Lower lobe of right lung (tissue), 2 donors: ENCODE data around the gene B3GAT2. TPM values are rescaled to one million over a fixed set of nuclear protein-coding genes. Genes with fewer than 3 reads are reported as not detected.

Source experiments
- ATAC-seq, 2 donors: fragments of 200-7000 bp; cut with Tn5 transposase; one replicate each; pipeline ENCODE4 v1.9.1; 2020 to 2022; ENCODE audit warnings: mild to moderate bottlenecking in 2 of 2, moderate library complexity in 2 of 2
- DNase-seq: peaks from one replicate; pipeline ENCODE4 v3.0.0-alpha.2; 2020
- H3K27ac ChIP-seq: fragments of 200-600 bp; one replicate; pipeline ENCODE4 v1.8.0; 2022
- H3K27me3 ChIP-seq: fragments of 200-600 bp; one replicate; pipeline ENCODE4 v1.8.0; 2022; ENCODE audit warnings: low read depth
- H3K36me3 ChIP-seq: fragments of 200-600 bp; one replicate; pipeline ENCODE4 v1.8.0; 2022; ENCODE audit warnings: mild to moderate bottlenecking
- H3K4me1 ChIP-seq: fragments of 200-600 bp; one replicate; pipeline ENCODE4 v1.8.0; 2022
- H3K4me3 ChIP-seq: fragments of 200-600 bp; one replicate; pipeline ENCODE4 v1.8.0; 2022; ENCODE audit warnings: mild to moderate bottlenecking
- H3K9me3 ChIP-seq: fragments of 200-600 bp; one replicate; pipeline ENCODE4 v1.8.0; 2022
- CTCF ChIP-seq: fragments of 200-600 bp; IDR thresholded peaks from one replicate; pipeline ENCODE4 v1.8.0; 2022; ENCODE audit warnings: antibody characterized with exemption, mild to moderate bottlenecking
- intact Hi-C: fragments of 100-400 bp; cut with DNase I; formaldehyde crosslinking; loops from one replicate; pipeline ENCODE4 v1.11.0; 2022
- total RNA-seq: library from RNA; stranded (reverse); fragmentation: NEBNext Ultra II Directional; extraction: Animal tissue kit (Norgen Biotek cat#: 25700); gene quantifications from one replicate; pipeline ENCODE4 v1.2.1, GENCODE V29; 2021
- donor health status: DM: no; HTN: yes; CAD: no; lungs with severe emphysema.

Gene B3GAT2
- total RNA-seq, 1 donor from 2014 or later, result 0.12 TPM

GRCh38 chr6:70831427-70831826 lies 125.4 kb downstream of the B3GAT2 start:
- Histone ChIP-seq H3K4me1 (no peaks in the 10 kb centered on the region), H3K36me3 (no peaks in the 10 kb centered on the region), H3K4me3 (no peak overlapping the region), H3K27ac (no peak overlapping the region), H3K9me3 (no peaks in the 10 kb centered on the region), H3K27me3 (no peaks in the 10 kb centered on the region)
- intact Hi-C loops, result no loop called here
- no peak for TF ChIP-seq CTCF
- ATAC-seq (no peak), DNase-seq (no peak)

- intact Hi-C loops, result no loop called here
- no peak overlapping the region for H3K4me3 ChIP-seq
- no peak overlapping the region for H3K27ac ChIP-seq
- ATAC-seq (no peak), DNase-seq (no peak)
- no peaks in the 10 kb centered on the region for H3K36me3 ChIP-seq
- no peaks in the 10 kb centered on the region for H3K27me3 ChIP-seq
- H3K9me3 ChIP-seq, result peaks cover 4% of the 10 kb centered on the region
- TF ChIP-seq CTCF, result no peak
- H3K4me1 ChIP-seq, result no peaks in the 10 kb centered on the region
Observed at GRCh38 chr6:70823651-70824050, 133.2 kb downstream of the B3GAT2 start.

- H3K4me3 ChIP-seq, result no peak overlapping the region
- H3K4me1 ChIP-seq, result no peaks in the 10 kb centered on the region
- H3K27ac ChIP-seq, result no peak overlapping the region
- DNase-seq (no peak), ATAC-seq (no peak)
- no peaks in the 10 kb centered on the region for H3K27me3 ChIP-seq
- intact Hi-C loops, result no loop called here
- no peak for TF ChIP-seq CTCF
- no peaks in the 10 kb centered on the region for H3K36me3 ChIP-seq
- H3K9me3 ChIP-seq, result peaks cover 4% of the 10 kb centered on the region
Observed at GRCh38 chr6:70821751-70822150, 135.1 kb downstream of the B3GAT2 start.

GRCh38 chr6:70820778-70821177 lies 136.1 kb downstream of the B3GAT2 start:
- no peaks in the 10 kb centered on the region for H3K4me1 ChIP-seq
- no peak for ATAC-seq

GRCh38 chr6:70819646-70820045 lies 137.2 kb downstream of the B3GAT2 start:
- Histone ChIP-seq H3K27ac (no peak overlapping the region), H3K4me3 (no peak overlapping the region), H3K9me3 (peaks cover 4% of the 10 kb centered on the region), H3K27me3 (no peaks in the 10 kb centered on the region), H3K36me3 (no peaks in the 10 kb centered on the region), H3K4me1 (no peaks in the 10 kb centered on the region)
- ATAC-seq, result no peak
- TF ChIP-seq CTCF, result no peak
- no peak for DNase-seq
- intact Hi-C loops, result no loop called here

More at GRCh38 chr6:70820778-70821177, 136.1 kb downstream of the B3GAT2 start:
- Histone ChIP-seq H3K4me3 (no peak overlapping the region), H3K27ac (no peak overlapping the region), H3K36me3 (no peaks in the 10 kb centered on the region), H3K9me3 (peaks cover 4% of the 10 kb centered on the region), H3K27me3 (no peaks in the 10 kb centered on the region)
- intact Hi-C loops, result no loop called here
- no peak for DNase-seq
- no peak for TF ChIP-seq CTCF

GRCh38 chr6:70813885-70814284 lies 143.0 kb downstream of the B3GAT2 start:
- H3K4me1 ChIP-seq, result no peaks in the 10 kb centered on the region
- H3K27me3 ChIP-seq, result no peaks in the 10 kb centered on the region
- TF ChIP-seq CTCF, result no peak
- intact Hi-C loops, result no loop called here
- no peak overlapping the region for H3K4me3 ChIP-seq
- DNase-seq (no peak), ATAC-seq (no peak)
- H3K9me3 ChIP-seq, result no peaks in the 10 kb centered on the region
- H3K27ac ChIP-seq, result no peak overlapping the region
- no peaks in the 10 kb centered on the region for H3K36me3 ChIP-seq
